Smooth muscle cell of the umbilical artery (primary cell): Measurements from ENCODE around the gene PAIP2. TPM values are rescaled to one million over a fixed set of nuclear protein-coding genes. Genes with fewer than 3 reads are reported as not detected.

ENCODE experiments used
- total RNA-seq: library from RNA; depleted of rRNA; stranded (reverse); fragments of >200 nt; gene quantifications from 2 replicates; pipeline ENCODE4 v1.2.3, GENCODE V29; 2014

PAIP2 gene
- total RNA-seq, result 56.3 and 60.0 TPM in 2 replicates

GRCh38 chr5:139341689-139342422, at the start of gene PAIP2:
Gene PAIP2, plus strand, starts transcription at chr5:139341854. Its CDS starts 21,931 bp downstream, at chr5:139363785.

GRCh38 chr5:139293507-139294373, 47.9 kb upstream of the PAIP2 start, which contains the start of gene MATR3:
Gene MATR3, plus strand, starts transcription at chr5:139293740. Its CDS starts 13,676 bp downstream, at chr5:139307416.

GRCh38 chr5:139383275-139383992, 41.8 kb downstream of the PAIP2 start, which contains the start of gene SLC23A1:
Gene SLC23A1, minus strand, starts transcription at chr5:139383297. Its CDS starts 44 bp downstream, at chr5:139383253.

GRCh38 chr5:139389701-139390638, 48.3 kb downstream of the PAIP2 start, which contains the start of gene MZB1:
Gene MZB1, minus strand, starts transcription at chr5:139389913. Its CDS starts 57 bp downstream, at chr5:139389856.

GRCh38 chr5:139394654-139395566, 53.3 kb downstream of the PAIP2 start, which contains the start of gene PROB1:
Gene PROB1, minus strand, starts transcription at chr5:139395104. Its CDS starts 23 bp downstream, at chr5:139395081.

GRCh38 chr5:139403787-139404483, 62.3 kb downstream of the PAIP2 start, which contains the start of gene SPATA24:
Gene SPATA24, minus strand, starts transcription at chr5:139404089. Its CDS starts 29 bp downstream, at chr5:139404060.

Other genes with a start within 250 kb of the PAIP2 start
- gene SIL1, start 143.5 kb upstream of the PAIP2 start, total RNA-seq, result 93.1 and 188 TPM in 2 replicates
- gene MATR3, start 48.1 kb upstream of the PAIP2 start, total RNA-seq, result 232 and 333 TPM in 2 replicates
- not detected in 2 replicates for gene SLC23A1, start 41.4 kb downstream of the PAIP2 start, total RNA-seq
- gene MZB1, start 48.1 kb downstream of the PAIP2 start, total RNA-seq, result not detected in 2 replicates
- gene PROB1, start 53.2 kb downstream of the PAIP2 start, total RNA-seq, result 0.59 and 0.78 TPM in 2 replicates
- gene SPATA24, start 62.2 kb downstream of the PAIP2 start, total RNA-seq, result 2.3 and 4.2 TPM in 2 replicates
- 12.5 and 13.4 TPM in 2 replicates for gene DNAJC18, start 97.7 kb downstream of the PAIP2 start, total RNA-seq
- gene ECSCR, start 120.9 kb downstream of the PAIP2 start, total RNA-seq, result 0.30 and 0.74 TPM in 2 replicates
- gene SMIM33, start 129.2 kb downstream of the PAIP2 start, total RNA-seq, result not detected in 2 replicates
- gene STING1, start 140.9 kb downstream of the PAIP2 start, total RNA-seq, result 12.5 and 14.2 TPM in 2 replicates
- 42.2 and 52.9 TPM in 2 replicates for gene UBE2D2, start 219.5 kb downstream of the PAIP2 start, total RNA-seq